Body of pancreas (tissue), 4 donors: ENCODE results near the gene APC2.

ENCODE experiments used
- CTCF ChIP-seq, 7 experiments: fragments of 450-650 bp in 4 of 7; fragments of 200-600 bp in 3 of 7; sonication (generic) in 3 of 7; IDR thresholded peaks; one replicate each; pipeline ENCODE4 v1.5.1; 2016 to 2019; ENCODE audit warnings: antibody characterized with exemption in 7 of 7
- POLR2A ChIP-seq, 3 donors: fragments of 450-650 bp; IDR thresholded peaks; one replicate each; pipeline ENCODE4 v1.6.1; 2016; ENCODE audit warnings: antibody characterized with exemption in 3 of 3, mild to moderate bottlenecking in 2 of 3

- TF ChIP-seq CTCF (IDR thresholded peaks at IDR 0.05) (no peak), POLR2A (IDR thresholded peaks at IDR 0.05) (no peak)
Observed at GRCh38 chr19:1483131-1483978, 33.4 kb downstream of the APC2 start.
